ENCODE results near the gene NUMA1.

Gene NUMA1

GRCh38 chr11:72100462-72100861 lies 20.1 kb upstream of the NUMA1 start:
- no peak for DNase-seq (ENCODE audit: low spot score)

GRCh38 chr11:72100009-72100408 lies 19.7 kb upstream of the NUMA1 start:
- no peak for DNase-seq (ENCODE audit: low spot score)

GRCh38 chr11:72098741-72099140 lies 18.4 kb upstream of the NUMA1 start:
- no peak for DNase-seq (ENCODE audit: low spot score)

GRCh38 chr11:72091292-72091691 lies 10.9 kb upstream of the NUMA1 start:
- peak; percentile 78 for DNase-seq (ENCODE audit: low spot score)

- no peak for DNase-seq (ENCODE audit: low spot score)
These were observed 7.9 kb upstream of the NUMA1 start for GRCh38 chr11:72088076-72088808.

GRCh38 chr11:72085621-72086351 lies 5.4 kb upstream of the NUMA1 start:
- peak; percentile 91 for DNase-seq (ENCODE audit: low spot score)

- no peak for DNase-seq (ENCODE audit: low spot score)
These were observed 4.6 kb upstream of the NUMA1 start for GRCh38 chr11:72084965-72085364.

GRCh38 chr11:72084076-72084475 lies 3.7 kb upstream of the NUMA1 start:
- DNase-seq (ENCODE audit: low spot score): no peak

- no peak for DNase-seq (ENCODE audit: low spot score)
These were observed 3.1 kb upstream of the NUMA1 start for GRCh38 chr11:72083414-72083813.

- DNase-seq (ENCODE audit: low spot score): no peak
These were observed 1.6 kb upstream of the NUMA1 start for GRCh38 chr11:72081821-72082453.

GRCh38 chr11:72081184-72081644 lies 872 bp upstream of the NUMA1 start:
- no peak for DNase-seq (ENCODE audit: low spot score)

- no peak for DNase-seq (ENCODE audit: low spot score)
These were observed 470 bp downstream of the NUMA1 start for GRCh38 chr11:72079819-72080325.

GRCh38 chr11:72078477-72078876 lies 1.9 kb downstream of the NUMA1 start:
- DNase-seq (ENCODE audit: low spot score): no peak

GRCh38 chr11:72075756-72076155 lies 4.6 kb downstream of the NUMA1 start:
- DNase-seq (ENCODE audit: low spot score): no peak

GRCh38 chr11:72075109-72075508 lies 5.2 kb downstream of the NUMA1 start:
- DNase-seq (ENCODE audit: low spot score): no peak

- DNase-seq (ENCODE audit: low spot score): no peak
These were observed 8.0 kb downstream of the NUMA1 start for GRCh38 chr11:72072348-72072747.

- DNase-seq (ENCODE audit: low spot score): no peak
These were observed 9.9 kb downstream of the NUMA1 start for GRCh38 chr11:72070491-72070890.

- DNase-seq (ENCODE audit: low spot score): peak; percentile 49
These were observed 10.5 kb downstream of the NUMA1 start for GRCh38 chr11:72069787-72070251.

- DNase-seq (ENCODE audit: low spot score): no peak
These were observed 11.1 kb downstream of the NUMA1 start for GRCh38 chr11:72069200-72069599.

- no peak for DNase-seq (ENCODE audit: low spot score)
These were observed 12.7 kb downstream of the NUMA1 start for GRCh38 chr11:72067676-72068075.

GRCh38 chr11:72067266-72067665 lies 13.1 kb downstream of the NUMA1 start:
- DNase-seq (ENCODE audit: low spot score): no peak

GRCh38 chr11:72066855-72067254 lies 13.5 kb downstream of the NUMA1 start:
- no peak for DNase-seq (ENCODE audit: low spot score)

Data from globus pallidus (tissue), 1 donor.